ENCODE data around the gene NUCKS1. TPM values are rescaled to one million over a fixed set of nuclear protein-coding genes. Genes with fewer than 3 reads are reported as not detected.

Gene NUCKS1
- total and polyA plus RNA-seq, 10 of the 15 experiments (the other 5 are each of a cell fraction or from before 2014, with no cell fraction given): 40.5 to 135 (median 55.5) TPM

GRCh38 chr1:205663286-205663936 lies 86.6 kb downstream of the NUCKS1 start:
- Histone ChIP-seq H3K27ac (ENCODE audit: control insufficient read depth, insufficient read depth) (no peak overlapping the region), H3K9ac (ENCODE audit: control insufficient read depth, insufficient read depth, low read length) (no peak overlapping the region), H3K36me3 (ENCODE audit: control insufficient read depth in 2 of 2, insufficient read depth in 2 of 2, low read length in 1 of 2) (0 out of 4 replicates have a peak, but pooled peaks cover 0 to 2% of the 10 kb centered on the region in 2 experiments), H2AFZ (ENCODE audit: control insufficient read depth, low read depth, low read length) (no peak overlapping the region), H3K4me3 (no peak overlapping the region), H3K4me2 (ENCODE audit: control insufficient read depth, insufficient read depth) (no peak overlapping the region), H3K9me3 (replicated peaks; ENCODE audit: control insufficient read depth, insufficient read depth, low read length) (no peaks in the 10 kb centered on the region), H3K79me2 (ENCODE audit: control insufficient read depth, insufficient read depth, low read length) (peaks cover 3% of the 10 kb centered on the region), H3K4me1 (ENCODE audit: control insufficient read depth, insufficient read depth, low read length) (peaks cover 34% of the 10 kb centered on the region), H3K27me3 (replicated peaks in 1 of 2; ENCODE audit: control insufficient read depth in 2 of 2, insufficient read depth in 2 of 2, low read length in 1 of 2) (no peaks in the 10 kb centered on the region), H4K20me1 (ENCODE audit: control insufficient read depth, insufficient read depth) (no peaks in the 10 kb centered on the region)
- intact Hi-C loops (cut with micrococcal nuclease; ENCODE audit: unreplicated experiment) (no loop called here), in situ Hi-C loops (cut with MboI) (loop anchor here (5.0 kb wide), 1 partner anchor 44 kb away; no protein-coding TSS in a partner anchor)
- FAIRE-seq (no peak), DNase-seq (ENCODE audit: low read depth, low spot score) (no peak), ATAC-seq (no peak)
- ChIA-PET RAD21 (ENCODE audit: unreplicated experiment) (interaction anchor here (8.6 to 11.4 kb wide), 2 partner anchors 47 to 48 kb away, joined by 194 to 538 read pairs; no protein-coding TSS in a partner anchor), POLR2A (interaction anchor here (1.0 kb wide), 1 partner anchor 83 kb away, joined by 3 read pairs; no protein-coding TSS in a partner anchor), CTCF (interaction anchor here (1.0 to 31.9 kb wide), 3 partner anchors 44 to 314 kb away, joined by 4 to 1339 read pairs (median 6); no protein-coding TSS in a partner anchor), SMC1A (ENCODE audit: uncharacterized antibody, unreplicated experiment) (interaction anchor here (0.6 to 26.7 kb wide), 3 partner anchors 16 to 74 kb away, joined by 3 to 1008 read pairs (median 62); partner anchors contain the start of gene SLC45A3)
- WGBS (ENCODE audit: insufficient coverage, insufficient replicate concordance, low lambda C conversion rate, missing lambda C conversion rate): 91% methylated on average over 18 of the region's 18 CpGs
- TF ChIP-seq GABPA (IDR thresholded peaks at IDR 0.05; ENCODE audit: low read depth) (no peak), SMAD1 (IDR thresholded peaks at IDR 0.05; ENCODE audit: low read depth, partially characterized antibody) (no peak), KLF5 (IDR thresholded peaks at IDR 0.05; ENCODE audit: partially characterized antibody) (no peak), CBX3 (IDR thresholded peaks at IDR 0.05; ENCODE audit: borderline replicate concordance, low read depth) (no peak), HDAC6 (IDR thresholded peaks at IDR 0.05; ENCODE audit: unreplicated experiment) (no peak), SUPT20H (IDR thresholded peaks at IDR 0.05; ENCODE audit: borderline replicate concordance, control insufficient read depth, low read depth, low read length) (no peak), SIX5 (IDR thresholded peaks at IDR 0.05; ENCODE audit: low read depth, low read length, severe bottlenecking) (no peak), FOXM1 (IDR thresholded peaks at IDR 0.05; ENCODE audit: low read depth, low read length) (no peak), EED (IDR thresholded peaks at IDR 0.05; ENCODE audit: low read depth) (no peak)
- no TSS peak for BruUV-seq (replicated peaks)

Small RNA genes within 50 kb of the gene (small RNA-seq; reads per million reads assigned to genes)
- not detected for gene RF00017
- not detected for gene RF00139

Other genes with a start within 250 kb of the NUCKS1 start
- 0.05 and 0.51 TPM in 2 replicates for gene CDK18, start 245.5 kb downstream of the NUCKS1 start, total RNA-seq (2014; rRNA removed)
- gene CDK18, start 245.5 kb downstream of the NUCKS1 start, total RNA-seq (2014; rRNA removed; fragmentation: Illumina TruSeq; extraction: Trizol): 0.13 and 0.18 TPM in 2 replicates
- 0.64 and 0.88 TPM in 2 replicates for gene CDK18, start 245.5 kb downstream of the NUCKS1 start, total RNA-seq (2021)
- 1.9 and 4.4 TPM in 2 replicates for gene CDK18, start 245.5 kb downstream of the NUCKS1 start, polyA plus RNA-seq (2011; rRNA removed)
- gene CDK18, start 245.5 kb downstream of the NUCKS1 start, polyA plus RNA-seq (2014; fragmentation: Illumina TruSeq; extraction: Trizol): 0.25 TPM in 1 of 2 replicates, not detected in the other
- not detected for gene CDK18, start 245.5 kb downstream of the NUCKS1 start, polyA plus RNA-seq (2014; fragmentation: Nextera tagmentation; extraction: Ambion mirVana)
- 0.54 and 1.2 TPM in 2 replicates for gene CDK18, start 245.5 kb downstream of the NUCKS1 start, polyA plus RNA-seq (2014; rRNA removed)
- gene CDK18, start 245.5 kb downstream of the NUCKS1 start, polyA plus RNA-seq (2016; fragmentation: Nextera tagmentation; extraction: Ambion mirVana): under 1 TPM; 0.40 to 0.58 TPM
- gene ELK4, start 118.2 kb downstream of the NUCKS1 start, total RNA-seq (2014; rRNA removed): 20.1 and 22.5 TPM in 2 replicates
- 36.2 and 39.0 TPM in 2 replicates for gene ELK4, start 118.2 kb downstream of the NUCKS1 start, total RNA-seq (2014; rRNA removed; fragmentation: Illumina TruSeq; extraction: Trizol)
- gene ELK4, start 118.2 kb downstream of the NUCKS1 start, total RNA-seq (2021): 70.7 and 71.5 TPM in 2 replicates
- 21.8 and 27.6 TPM in 2 replicates for gene ELK4, start 118.2 kb downstream of the NUCKS1 start, polyA plus RNA-seq (2011; rRNA removed)
- gene ELK4, start 118.2 kb downstream of the NUCKS1 start, polyA plus RNA-seq (2014; fragmentation: Illumina TruSeq; extraction: Trizol): 24.6 and 32.2 TPM in 2 replicates
- gene ELK4, start 118.2 kb downstream of the NUCKS1 start, polyA plus RNA-seq (2014; fragmentation: Nextera tagmentation; extraction: Ambion mirVana): 10 to 100 TPM in 1 of 2 experiments, 1 to 10 TPM in 1; 5.2 to 11.9 TPM
- 13.6 and 16.8 TPM in 2 replicates for gene ELK4, start 118.2 kb downstream of the NUCKS1 start, polyA plus RNA-seq (2014; rRNA removed)
- 1 to 10 TPM; 6.5 to 8.7 TPM for gene ELK4, start 118.2 kb downstream of the NUCKS1 start, polyA plus RNA-seq (2016; fragmentation: Nextera tagmentation; extraction: Ambion mirVana)
- gene SLC45A3, start 69.7 kb downstream of the NUCKS1 start, total RNA-seq (2014; rRNA removed): 8.8 and 10.3 TPM in 2 replicates
- gene SLC45A3, start 69.7 kb downstream of the NUCKS1 start, total RNA-seq (2014; rRNA removed; fragmentation: Illumina TruSeq; extraction: Trizol): 3.8 and 4.4 TPM in 2 replicates
- 9.8 and 9.9 TPM in 2 replicates for gene SLC45A3, start 69.7 kb downstream of the NUCKS1 start, total RNA-seq (2021)
- 6.5 and 10.2 TPM in 2 replicates for gene SLC45A3, start 69.7 kb downstream of the NUCKS1 start, polyA plus RNA-seq (2011; rRNA removed)
- 3.7 and 3.9 TPM in 2 replicates for gene SLC45A3, start 69.7 kb downstream of the NUCKS1 start, polyA plus RNA-seq (2014; fragmentation: Illumina TruSeq; extraction: Trizol)
- under 1 TPM; 0.26 to 0.60 TPM for gene SLC45A3, start 69.7 kb downstream of the NUCKS1 start, polyA plus RNA-seq (2014; fragmentation: Nextera tagmentation; extraction: Ambion mirVana)
- gene SLC45A3, start 69.7 kb downstream of the NUCKS1 start, polyA plus RNA-seq (2014; rRNA removed): 7.2 and 7.5 TPM in 2 replicates
- 1 to 10 TPM; 1.2 to 1.4 TPM for gene SLC45A3, start 69.7 kb downstream of the NUCKS1 start, polyA plus RNA-seq (2016; fragmentation: Nextera tagmentation; extraction: Ambion mirVana)
- 11.7 and 15.9 TPM in 2 replicates for gene RAB29, start 25.3 kb upstream of the NUCKS1 start, total RNA-seq (2014; rRNA removed)
- gene RAB29, start 25.3 kb upstream of the NUCKS1 start, total RNA-seq (2014; rRNA removed; fragmentation: Illumina TruSeq; extraction: Trizol): 16.8 and 18.0 TPM in 2 replicates
- gene RAB29, start 25.3 kb upstream of the NUCKS1 start, total RNA-seq (2021): 12.5 TPM in 2 replicates
- gene RAB29, start 25.3 kb upstream of the NUCKS1 start, polyA plus RNA-seq (2011; rRNA removed): 74.5 and 75.5 TPM in 2 replicates
- 20.5 and 22.6 TPM in 2 replicates for gene RAB29, start 25.3 kb upstream of the NUCKS1 start, polyA plus RNA-seq (2014; fragmentation: Illumina TruSeq; extraction: Trizol)
- gene RAB29, start 25.3 kb upstream of the NUCKS1 start, polyA plus RNA-seq (2014; fragmentation: Nextera tagmentation; extraction: Ambion mirVana): 10 to 100 TPM; 12.6 to 16.2 TPM
- 15.7 and 15.8 TPM in 2 replicates for gene RAB29, start 25.3 kb upstream of the NUCKS1 start, polyA plus RNA-seq (2014; rRNA removed)
- 10 to 100 TPM; 13.7 to 14.2 TPM for gene RAB29, start 25.3 kb upstream of the NUCKS1 start, polyA plus RNA-seq (2016; fragmentation: Nextera tagmentation; extraction: Ambion mirVana)
- 0.22 and 0.45 TPM in 2 replicates for gene SLC41A1, start 63.0 kb upstream of the NUCKS1 start, total RNA-seq (2014; rRNA removed)
- gene SLC41A1, start 63.0 kb upstream of the NUCKS1 start, total RNA-seq (2014; rRNA removed; fragmentation: Illumina TruSeq; extraction: Trizol): 0.22 and 0.28 TPM in 2 replicates
- 0.40 and 0.69 TPM in 2 replicates for gene SLC41A1, start 63.0 kb upstream of the NUCKS1 start, total RNA-seq (2021)
- gene SLC41A1, start 63.0 kb upstream of the NUCKS1 start, polyA plus RNA-seq (2011; rRNA removed): 10.6 and 11.3 TPM in 2 replicates
- 0.48 and 0.71 TPM in 2 replicates for gene SLC41A1, start 63.0 kb upstream of the NUCKS1 start, polyA plus RNA-seq (2014; fragmentation: Illumina TruSeq; extraction: Trizol)
- under 1 TPM; 0.13 to 0.15 TPM for gene SLC41A1, start 63.0 kb upstream of the NUCKS1 start, polyA plus RNA-seq (2014; fragmentation: Nextera tagmentation; extraction: Ambion mirVana)
- gene SLC41A1, start 63.0 kb upstream of the NUCKS1 start, polyA plus RNA-seq (2014; rRNA removed): 0.36 and 0.40 TPM in 2 replicates
- gene SLC41A1, start 63.0 kb upstream of the NUCKS1 start, polyA plus RNA-seq (2016; fragmentation: Nextera tagmentation; extraction: Ambion mirVana): under 1 TPM; 0.24 to 0.96 TPM
- gene PM20D1, start 100.0 kb upstream of the NUCKS1 start, total RNA-seq (2014; rRNA removed): not detected in 2 replicates
- gene PM20D1, start 100.0 kb upstream of the NUCKS1 start, total RNA-seq (2014; rRNA removed; fragmentation: Illumina TruSeq; extraction: Trizol): not detected in 2 replicates
- gene PM20D1, start 100.0 kb upstream of the NUCKS1 start, total RNA-seq (2021): not detected in 2 replicates
- gene PM20D1, start 100.0 kb upstream of the NUCKS1 start, polyA plus RNA-seq (2011; rRNA removed): not detected in 2 replicates
- gene PM20D1, start 100.0 kb upstream of the NUCKS1 start, polyA plus RNA-seq (2014; fragmentation: Illumina TruSeq; extraction: Trizol): not detected in 2 replicates
- gene PM20D1, start 100.0 kb upstream of the NUCKS1 start, polyA plus RNA-seq (2014; fragmentation: Nextera tagmentation; extraction: Ambion mirVana): not detected
- gene PM20D1, start 100.0 kb upstream of the NUCKS1 start, polyA plus RNA-seq (2014; rRNA removed): not detected in 2 replicates
- not detected for gene PM20D1, start 100.0 kb upstream of the NUCKS1 start, polyA plus RNA-seq (2016; fragmentation: Nextera tagmentation; extraction: Ambion mirVana)
- gene SLC26A9, start 193.3 kb upstream of the NUCKS1 start, total RNA-seq (2014; rRNA removed): 0.11 and 0.17 TPM in 2 replicates
- 0.18 TPM in 2 replicates for gene SLC26A9, start 193.3 kb upstream of the NUCKS1 start, total RNA-seq (2014; rRNA removed; fragmentation: Illumina TruSeq; extraction: Trizol)
- 0.11 and 0.15 TPM in 2 replicates for gene SLC26A9, start 193.3 kb upstream of the NUCKS1 start, total RNA-seq (2021)
- gene SLC26A9, start 193.3 kb upstream of the NUCKS1 start, polyA plus RNA-seq (2011; rRNA removed): 0.20 and 0.33 TPM in 2 replicates
- 0.22 and 0.32 TPM in 2 replicates for gene SLC26A9, start 193.3 kb upstream of the NUCKS1 start, polyA plus RNA-seq (2014; fragmentation: Illumina TruSeq; extraction: Trizol)
- gene SLC26A9, start 193.3 kb upstream of the NUCKS1 start, polyA plus RNA-seq (2014; fragmentation: Nextera tagmentation; extraction: Ambion mirVana): under 1 TPM; 0.11 to 0.15 TPM
- gene SLC26A9, start 193.3 kb upstream of the NUCKS1 start, polyA plus RNA-seq (2014; rRNA removed): 0.08 and 0.40 TPM in 2 replicates
- under 1 TPM; 0.09 to 0.23 TPM for gene SLC26A9, start 193.3 kb upstream of the NUCKS1 start, polyA plus RNA-seq (2016; fragmentation: Nextera tagmentation; extraction: Ambion mirVana)

All from GM12878 (cell line).